Immature natural killer cell (primary cell): ENCODE results near the gene RBM47. TPM values are rescaled to one million over a fixed set of nuclear protein-coding genes. Genes with fewer than 3 reads are reported as not detected.
"Not testable (repeated sequence)": the region's sequence is repeated elsewhere in the genome, so short reads cannot be mapped to it uniquely, and the experiment has no call there.

Experiments used
- DNase-seq, 3 donors: peaks; one replicate each; pipeline ENCODE4 v3.0.0; 2022; ENCODE audit warnings: mixed read lengths in 1 of 3
- H3K27ac Mint-ChIP-seq, 6 donors: one replicate each; pipeline ENCODE4 v1.8.0; 2020; ENCODE audit warnings: mixed read lengths in 6 of 6, mild to moderate bottlenecking in 5 of 6, inconsistent platforms in 4 of 6, moderate library complexity in 3 of 6
- H3K27me3 Mint-ChIP-seq, 3 donors: one replicate each; pipeline ENCODE4 v1.8.0; 2020 to 2021; ENCODE audit warnings: low read depth in 3 of 3, mild to moderate bottlenecking in 3 of 3, mixed read lengths in 3 of 3, moderate library complexity in 3 of 3, inconsistent platforms in 1 of 3
- H3K36me3 Mint-ChIP-seq, 3 donors: one replicate each; pipeline ENCODE4 v1.8.0; 2020; ENCODE audit warnings: mixed read lengths in 3 of 3, inconsistent platforms in 2 of 3, mild to moderate bottlenecking in 2 of 3
- H3K4me1 Mint-ChIP-seq, 2 donors: one replicate each; pipeline ENCODE4 v1.8.0; 2020; ENCODE audit warnings: inconsistent platforms in 2 of 2, mild to moderate bottlenecking in 2 of 2, mixed read lengths in 2 of 2, moderate library complexity in 1 of 2
- H3K4me3 Mint-ChIP-seq, 5 donors: one replicate each; pipeline ENCODE4 v1.8.0; 2020; ENCODE audit warnings: mild to moderate bottlenecking in 5 of 5, mixed read lengths in 5 of 5, inconsistent platforms in 3 of 5, moderate library complexity in 3 of 5
- H3K9me3 Mint-ChIP-seq, 6 donors: one replicate each; pipeline ENCODE4 v1.8.0; 2020; ENCODE audit warnings: mild to moderate bottlenecking in 6 of 6, mixed read lengths in 6 of 6, inconsistent platforms in 4 of 6, moderate library complexity in 3 of 6
- polyA plus RNA-seq, 3 donors: library from polyadenylated mRNA; unstranded; fragments of 300-500 nt; fragmentation: Illumina TruSeq; gene quantifications; one replicate each; pipeline ENCODE4 v1.2.3, GENCODE V29; 2021

Gene RBM47
- polyA plus RNA-seq, 3 donors from 2014 or later, result 0.24 to 1.9 (median 0.49) TPM

DNA sequence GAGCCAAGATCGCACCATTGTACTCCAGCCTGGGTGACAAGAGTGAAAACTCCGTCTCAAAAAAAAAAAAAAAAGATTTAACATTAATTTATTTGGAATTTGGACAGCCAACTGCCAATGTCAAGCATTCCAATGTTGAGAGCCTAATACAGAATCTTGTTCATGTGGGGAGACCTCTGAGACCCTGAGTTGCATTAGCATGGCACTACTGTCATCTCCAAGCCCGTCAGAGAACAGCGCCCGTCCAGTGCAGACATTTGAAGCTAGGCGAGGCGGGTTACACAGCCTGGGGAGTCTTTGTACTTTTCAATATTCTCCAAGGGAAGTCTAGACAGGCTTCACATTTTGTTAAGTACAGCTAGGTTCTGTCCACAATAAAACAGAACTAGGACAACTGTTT is 167.8 kb downstream of the RBM47 start:
- Mint-ChIP-seq H3K4me1 (no peaks in the 10 kb centered on the region), H3K27ac (no peak overlapping the region), H3K36me3 (no peaks in the 10 kb centered on the region), H3K4me3 (no peak overlapping the region), H3K27me3 (peaks cover 0 to 2% (median under 1%) of the 10 kb centered on the region in 3 donors), H3K9me3 (no peaks in the 10 kb centered on the region)
- DNase-seq, result no peak

DNA sequence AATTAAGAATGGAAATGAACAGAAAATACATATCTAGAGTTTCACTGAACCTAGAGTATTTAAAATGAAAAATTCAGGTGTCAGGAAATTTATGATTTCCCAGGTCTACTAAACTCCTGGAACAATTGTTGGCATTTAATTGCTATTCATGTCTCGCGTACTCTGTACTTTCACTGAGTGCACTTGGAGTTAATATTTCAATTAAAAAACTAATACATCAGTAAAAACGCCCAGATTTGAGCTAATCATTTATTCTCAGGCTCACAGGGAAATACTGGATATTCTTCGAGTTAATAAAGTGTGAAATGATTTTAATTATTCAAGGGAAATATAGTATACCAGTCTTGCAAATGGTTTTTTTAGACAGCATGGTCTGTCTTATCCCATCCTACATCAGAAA is 168.6 kb downstream of the RBM47 start:
- H3K27ac Mint-ChIP-seq, result no peak overlapping the region
- no peaks in the 10 kb centered on the region for H3K36me3 Mint-ChIP-seq
- peaks cover 0 to 3% (median 2%) of the 10 kb centered on the region in 3 donors for H3K27me3 Mint-ChIP-seq
- H3K9me3 Mint-ChIP-seq, result no peaks in the 10 kb centered on the region
- no peaks in the 10 kb centered on the region for H3K4me1 Mint-ChIP-seq
- no peak for DNase-seq
- no peak overlapping the region for H3K4me3 Mint-ChIP-seq

- no peaks in the 10 kb centered on the region for H3K4me1 Mint-ChIP-seq
- peaks cover 2 to 3% (median 2%) of the 10 kb centered on the region in 3 donors for H3K27me3 Mint-ChIP-seq
- no peaks in the 10 kb centered on the region for H3K9me3 Mint-ChIP-seq
- no peaks in the 10 kb centered on the region for H3K36me3 Mint-ChIP-seq
- no peak for DNase-seq
- H3K27ac Mint-ChIP-seq, result no peak overlapping the region
- H3K4me3 Mint-ChIP-seq, result no peak overlapping the region
Observed at GRCh38 chr4:40458683-40459082, 171.0 kb downstream of the RBM47 start.

- no peak for DNase-seq
- Mint-ChIP-seq H3K27me3 (peaks cover 0 to 3% (median 2%) of the 10 kb centered on the region in 3 donors), H3K4me3 (no peak overlapping the region), H3K4me1 (no peaks in the 10 kb centered on the region), H3K27ac (no peak overlapping the region), H3K36me3 (no peaks in the 10 kb centered on the region), H3K9me3 (no peaks in the 10 kb centered on the region)
Observed at GRCh38 chr4:40458109-40458508, 171.6 kb downstream of the RBM47 start.

DNA sequence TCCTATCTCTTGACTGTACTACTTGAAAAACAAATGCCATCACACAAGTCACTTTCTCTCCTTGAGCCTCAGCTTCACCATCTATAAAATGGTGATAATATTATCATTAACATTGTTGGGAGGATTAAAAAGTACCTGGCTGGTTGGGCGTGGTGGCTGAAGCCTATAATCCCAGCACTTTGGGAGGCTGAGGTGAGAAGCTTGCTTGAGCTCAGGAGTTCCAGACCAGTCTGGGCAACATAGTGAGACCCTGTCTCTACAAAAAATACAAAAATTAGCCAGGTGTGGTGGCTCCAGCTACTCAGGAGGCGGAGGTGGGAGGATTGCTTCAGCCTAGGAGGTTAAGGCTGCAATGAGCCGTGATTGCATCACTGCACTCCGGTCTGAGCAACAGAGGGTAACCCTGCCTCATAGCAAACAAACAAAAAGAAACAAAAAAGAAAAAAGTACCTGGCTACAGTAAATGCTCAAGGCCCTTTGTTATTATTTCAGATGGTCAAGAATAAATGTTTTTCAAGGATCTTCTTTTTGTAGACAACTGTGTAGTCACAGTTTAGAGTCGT is 174.2 kb downstream of the RBM47 start:
- no peaks in the 10 kb centered on the region for H3K9me3 Mint-ChIP-seq
- no peaks in the 10 kb centered on the region for H3K36me3 Mint-ChIP-seq
- H3K4me3 Mint-ChIP-seq, result no peak overlapping the region
- H3K4me1 Mint-ChIP-seq, result peaks cover 6 to 14% of the 10 kb centered on the region in 2 donors
- DNase-seq, result no peak
- no peak overlapping the region for H3K27ac Mint-ChIP-seq
- peaks cover 1 to 3% (median 3%) of the 10 kb centered on the region in 3 donors for H3K27me3 Mint-ChIP-seq

DNA sequence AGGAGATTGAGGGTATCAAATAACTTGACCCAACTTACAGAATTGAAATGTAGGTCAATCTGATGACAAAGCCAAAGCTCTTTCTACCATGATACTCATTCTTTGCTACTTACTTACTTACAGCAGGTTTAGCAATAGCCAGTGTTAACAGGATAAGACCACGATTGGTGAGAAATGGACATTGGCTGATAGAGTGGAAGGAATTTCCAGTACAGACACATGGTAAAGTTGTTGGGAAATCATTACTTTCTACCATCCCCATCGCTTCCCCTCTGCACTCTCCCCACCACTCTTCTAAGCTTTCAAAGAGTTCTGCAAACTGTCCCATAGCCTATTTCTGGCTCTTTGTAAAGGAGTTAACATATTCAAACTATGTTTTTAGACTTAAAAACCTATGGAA is 174.8 kb downstream of the RBM47 start:
- Mint-ChIP-seq H3K36me3 (no peaks in the 10 kb centered on the region), H3K27me3 (peaks cover 1 to 3% (median 3%) of the 10 kb centered on the region in 3 donors), H3K9me3 (no peaks in the 10 kb centered on the region), H3K27ac (no peak overlapping the region), H3K4me3 (no peak overlapping the region), H3K4me1 (peaks cover 6 to 14% of the 10 kb centered on the region in 2 donors)
- no peak for DNase-seq

DNA sequence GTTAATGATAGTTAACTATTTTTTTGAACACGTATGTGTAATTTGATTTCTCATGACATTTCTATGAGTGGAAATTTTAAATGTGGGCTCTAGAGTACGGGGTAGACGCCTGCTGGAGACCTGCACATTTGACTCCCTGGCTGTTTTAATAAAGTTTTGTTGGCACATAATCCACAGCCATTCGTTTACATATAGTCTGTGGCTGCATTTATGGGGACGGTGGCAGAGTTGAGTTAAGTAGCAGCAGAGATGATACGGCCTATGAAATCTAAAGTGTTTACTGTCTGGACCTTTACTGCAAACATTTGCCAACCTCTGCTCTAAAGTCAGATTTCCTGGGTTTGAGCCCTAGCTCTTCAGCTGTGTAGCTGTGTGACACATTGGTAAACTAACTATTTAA is 175.8 kb downstream of the RBM47 start:
- Mint-ChIP-seq H3K27me3 (peaks cover 1 to 3% (median 3%) of the 10 kb centered on the region in 3 donors), H3K27ac (no peak overlapping the region), H3K36me3 (no peaks in the 10 kb centered on the region), H3K4me3 (no peak overlapping the region), H3K9me3 (no peaks in the 10 kb centered on the region), H3K4me1 (peaks cover 6 to 14% of the 10 kb centered on the region in 2 donors)
- DNase-seq, result no peak

- H3K36me3 Mint-ChIP-seq, result no peaks in the 10 kb centered on the region
- H3K9me3 Mint-ChIP-seq, result no peaks in the 10 kb centered on the region
- no peak for DNase-seq
- peaks cover 2 to 11% (median 3%) of the 10 kb centered on the region in 3 donors for H3K27me3 Mint-ChIP-seq
- H3K27ac Mint-ChIP-seq, result no peak overlapping the region
- no peak overlapping the region for H3K4me3 Mint-ChIP-seq
- peaks cover 6 to 14% of the 10 kb centered on the region in 2 donors for H3K4me1 Mint-ChIP-seq
Observed at GRCh38 chr4:40448875-40449274, 180.8 kb downstream of the RBM47 start.

DNA sequence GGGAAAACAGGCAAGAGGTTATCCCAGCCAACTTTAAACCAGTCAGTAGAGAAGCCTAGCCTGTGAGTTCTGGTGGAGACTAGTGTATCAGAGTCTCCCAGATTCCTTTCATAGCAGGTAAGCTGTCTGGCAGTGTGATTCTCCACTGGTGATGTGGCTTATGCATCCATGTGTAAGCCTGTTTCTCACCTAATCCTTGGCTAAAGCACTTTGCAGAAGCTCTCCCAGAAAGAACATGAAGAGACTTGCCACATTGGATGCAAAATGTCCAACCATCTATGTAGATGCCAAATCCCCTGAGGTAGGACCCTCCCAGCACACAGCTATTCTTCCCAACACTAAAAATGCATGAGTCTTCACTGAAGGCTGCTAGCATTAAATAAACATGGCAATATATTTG is 182.8 kb downstream of the RBM47 start:
- peaks cover 2 to 5% of the 10 kb centered on the region in 2 donors for H3K4me1 Mint-ChIP-seq
- H3K27ac Mint-ChIP-seq, result no peak overlapping the region
- no peaks in the 10 kb centered on the region for H3K9me3 Mint-ChIP-seq
- no peak overlapping the region for H3K4me3 Mint-ChIP-seq
- no peak for DNase-seq
- peaks cover 3 to 15% (median 3%) of the 10 kb centered on the region in 3 donors for H3K27me3 Mint-ChIP-seq
- no peaks in the 10 kb centered on the region for H3K36me3 Mint-ChIP-seq

GRCh38 chr4:40446261-40446750 is 183.4 kb downstream of the RBM47 start:
- not testable (repeated sequence) for H3K36me3 Mint-ChIP-seq, H3K4me3 Mint-ChIP-seq, DNase-seq, H3K9me3 Mint-ChIP-seq, H3K4me1 Mint-ChIP-seq, H3K27ac Mint-ChIP-seq
- H3K27me3 Mint-ChIP-seq, result peaks cover 2 to 15% (median 3%) of the 10 kb centered on the region in 3 donors

DNA sequence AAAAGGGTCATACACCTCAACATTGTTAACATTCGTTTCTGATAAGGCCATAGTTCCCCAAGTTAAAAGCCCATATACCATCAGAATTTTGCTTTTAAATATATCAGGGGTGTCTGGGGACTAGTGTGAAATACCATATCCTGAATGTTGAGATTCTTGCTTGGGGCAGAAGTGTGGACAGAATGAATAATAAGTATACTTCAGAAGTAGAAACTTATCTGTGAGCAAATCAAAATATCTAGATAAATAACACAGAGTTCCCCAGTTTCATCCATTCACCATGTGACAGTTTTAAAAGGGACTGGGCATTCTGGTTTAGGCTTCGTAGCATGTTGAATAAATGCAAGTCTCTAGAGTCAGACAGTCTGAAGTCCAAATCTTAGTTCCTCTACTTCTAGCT is 184.0 kb downstream of the RBM47 start:
- Mint-ChIP-seq H3K4me1 (no peaks in the 10 kb centered on the region), H3K27me3 (peaks cover 2 to 17% (median 3%) of the 10 kb centered on the region in 3 donors), H3K27ac (no peak overlapping the region), H3K4me3 (no peak overlapping the region), H3K9me3 (no peaks in the 10 kb centered on the region), H3K36me3 (no peaks in the 10 kb centered on the region)
- no peak for DNase-seq

- Mint-ChIP-seq H3K27me3 (peaks cover 0 to 17% (median 4%) of the 10 kb centered on the region in 3 donors), H3K9me3 (no peaks in the 10 kb centered on the region), H3K27ac (no peak overlapping the region), H3K36me3 (no peaks in the 10 kb centered on the region), H3K4me1 (no peaks in the 10 kb centered on the region), H3K4me3 (no peak overlapping the region)
- no peak for DNase-seq
Observed at GRCh38 chr4:40441430-40441829, 188.2 kb downstream of the RBM47 start.

DNA sequence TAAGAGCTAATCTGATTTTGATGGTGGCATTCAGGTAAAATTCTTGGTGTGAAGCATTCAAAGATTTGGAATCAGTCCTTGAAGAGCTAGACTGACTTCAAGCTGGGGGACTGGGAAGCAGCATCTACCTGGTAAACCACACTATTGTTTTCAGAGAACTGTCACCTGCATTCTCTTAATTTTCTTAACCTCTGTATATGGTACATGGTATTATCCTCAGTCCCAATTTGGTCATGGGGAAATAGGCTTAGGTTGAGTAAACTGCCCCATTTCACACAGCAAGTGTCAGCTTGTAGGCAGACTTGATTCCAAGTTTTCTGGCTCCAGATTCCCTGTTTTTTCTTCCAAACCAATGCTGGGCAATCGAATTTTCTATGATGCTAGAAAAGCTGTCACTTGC is 190.1 kb downstream of the RBM47 start:
- Mint-ChIP-seq H3K36me3 (no peaks in the 10 kb centered on the region), H3K4me3 (no peak overlapping the region), H3K27ac (no peak overlapping the region), H3K27me3 (peaks cover 0 to 11% (median 7%) of the 10 kb centered on the region in 3 donors), H3K4me1 (no peaks in the 10 kb centered on the region), H3K9me3 (no peaks in the 10 kb centered on the region)
- no peak for DNase-seq

- H3K4me3 Mint-ChIP-seq, result no peak overlapping the region
- no peaks in the 10 kb centered on the region for H3K9me3 Mint-ChIP-seq
- no peaks in the 10 kb centered on the region for H3K4me1 Mint-ChIP-seq
- H3K27me3 Mint-ChIP-seq, result peaks cover 0 to 12% (median 7%) of the 10 kb centered on the region in 3 donors
- DNase-seq, result no peak
- H3K36me3 Mint-ChIP-seq, result no peaks in the 10 kb centered on the region
- H3K27ac Mint-ChIP-seq, result no peak overlapping the region
Observed at GRCh38 chr4:40438384-40439026, 191.2 kb downstream of the RBM47 start.
